BE2C (cell line): ENCODE results near the gene TUT7.
A peak's percentile ranks its signal among the peaks of the same experiment; 100 is the strongest.

Experiments used
- DNase-seq: peaks from one replicate; pipeline ENCODE4 v3.0.0-alpha.2; 2020
- H3K27me3 ChIP-seq: fragments of 250-450 bp; sonication (Bioruptor Pico); 2 replicates; pipeline ENCODE4 v1.5.1; 2020; ENCODE audit warnings: mild to moderate bottlenecking
- H3K36me3 ChIP-seq: fragments of 250-450 bp; sonication (Bioruptor Pico); 2 replicates; pipeline ENCODE4 v1.5.1; 2020; ENCODE audit warnings: mild to moderate bottlenecking
- H3K4me1 ChIP-seq: fragments of 250-450 bp; sonication (Bioruptor Pico); 2 replicates; pipeline ENCODE4 v1.5.1; 2020
- H3K4me3 ChIP-seq: 2 replicates; pipeline ENCODE4 v1.5.1; 2011; ENCODE audit warnings: low read depth, low read length
- H3K9me3 ChIP-seq: fragments of 250-450 bp; sonication (Bioruptor Pico); 2 replicates; pipeline ENCODE4 v1.5.1; 2020
- CTCF ChIP-seq: IDR thresholded peaks from 2 replicates; pipeline ENCODE4 v1.5.1; 2012; ENCODE audit warnings: mild to moderate bottlenecking, low read depth, low read length

Gene TUT7

GRCh38 chr9:86351880-86352279 is 2.3 kb downstream of the TUT7 start:
- Histone ChIP-seq H3K27me3 (no peaks in the 10 kb centered on the region), H3K9me3 (no peaks in the 10 kb centered on the region), H3K36me3 (0 out of 2 replicates have a peak, but pooled peaks cover 8% of the 10 kb centered on the region), H3K4me3 (peak overlapping the region; percentile 82), H3K4me1 (no peaks in the 10 kb centered on the region)
- TF ChIP-seq CTCF = no peak
- no peak for DNase-seq

GRCh38 chr9:86350006-86350760 is 4.0 kb downstream of the TUT7 start:
- Histone ChIP-seq H3K9me3 (no peaks in the 10 kb centered on the region), H3K4me3 (no peak overlapping the region), H3K36me3 (peaks cover 8% of the 10 kb centered on the region), H3K27me3 (no peaks in the 10 kb centered on the region), H3K4me1 (no peaks in the 10 kb centered on the region)
- DNase-seq = no peak
- TF ChIP-seq CTCF = no peak

- H3K27me3 ChIP-seq = no peaks in the 10 kb centered on the region
- TF ChIP-seq CTCF = no peak
- H3K36me3 ChIP-seq = peaks cover 12% of the 10 kb centered on the region
- DNase-seq = no peak
- no peak overlapping the region for H3K4me3 ChIP-seq
- H3K9me3 ChIP-seq = no peaks in the 10 kb centered on the region
- H3K4me1 ChIP-seq = no peaks in the 10 kb centered on the region
Observed at GRCh38 chr9:86349271-86349670, 4.9 kb downstream of the TUT7 start.

GRCh38 chr9:86347991-86348390 is 6.2 kb downstream of the TUT7 start:
- no peaks in the 10 kb centered on the region for H3K9me3 ChIP-seq
- H3K4me1 ChIP-seq = no peaks in the 10 kb centered on the region
- no peak overlapping the region for H3K4me3 ChIP-seq
- no peaks in the 10 kb centered on the region for H3K27me3 ChIP-seq
- DNase-seq = no peak
- TF ChIP-seq CTCF = no peak
- H3K36me3 ChIP-seq = peaks cover 12% of the 10 kb centered on the region

GRCh38 chr9:86344818-86345217 is 9.4 kb downstream of the TUT7 start:
- DNase-seq = no peak
- no peak overlapping the region for H3K4me3 ChIP-seq
- H3K9me3 ChIP-seq = no peaks in the 10 kb centered on the region
- no peak for TF ChIP-seq CTCF
- peaks cover 20% of the 10 kb centered on the region for H3K36me3 ChIP-seq
- no peaks in the 10 kb centered on the region for H3K4me1 ChIP-seq
- H3K27me3 ChIP-seq = no peaks in the 10 kb centered on the region

- H3K27me3 ChIP-seq = no peaks in the 10 kb centered on the region
- H3K9me3 ChIP-seq = no peaks in the 10 kb centered on the region
- TF ChIP-seq CTCF = no peak
- H3K36me3 ChIP-seq = peaks cover 26% of the 10 kb centered on the region
- no peak overlapping the region for H3K4me3 ChIP-seq
- no peaks in the 10 kb centered on the region for H3K4me1 ChIP-seq
- no peak for DNase-seq
Observed at GRCh38 chr9:86342269-86342668, 11.9 kb downstream of the TUT7 start.
